ENCODE measurements around the gene METTL1.

METTL1 gene

GRCh38 chr12:57803319-57803893 is 31.5 kb upstream of the METTL1 start:
- Histone ChIP-seq H2AK5ac (ENCODE audit: low read length, severe bottlenecking) (no peak overlapping the region), H3K79me1 (replicated peaks; ENCODE audit: low read length, poor library complexity, severe bottlenecking) (peaks cover 4% of the 10 kb centered on the region), H3K4me3 (ENCODE audit: insufficient read depth in 1 of 2, low read depth in 1 of 2, low read length in 2 of 2) (no peak overlapping the region), H3K4ac (ENCODE audit: low read depth in 1 of 2, low read length in 2 of 2) (no peak overlapping the region), H4K8ac (ENCODE audit: low read length) (no peak overlapping the region), H3K4me2 (ENCODE audit: low read length, poor library complexity, severe bottlenecking) (no peak overlapping the region), H3K4me1 (ENCODE audit: control insufficient read depth, insufficient read depth, low read depth, low read length) (peaks cover 2% of the 10 kb centered on the region), H3K14ac (ENCODE audit: low read length in 2 of 2) (no peak overlapping the region), H4K91ac (ENCODE audit: low read length) (no peak overlapping the region), H3K27ac (ENCODE audit: low read length, poor library complexity, severe bottlenecking) (no peak overlapping the region), H2AFZ (ENCODE audit: low read depth, low read length) (no peak overlapping the region), H3K36me3 (ENCODE audit: control insufficient read depth in 1 of 2, insufficient read depth in 2 of 2, low read depth in 1 of 2, low read length in 2 of 2) (peaks cover 29 to 83% of the 10 kb centered on the region in 2 experiments), H2BK15ac (ENCODE audit: low read depth, poor library complexity, severe bottlenecking) (no peak overlapping the region), H2BK5ac (ENCODE audit: low read depth, low read length, poor library complexity, severe bottlenecking) (no peak overlapping the region), H3K9me3 (ENCODE audit: control insufficient read depth, low read length) (no peaks in the 10 kb centered on the region), H3K18ac (ENCODE audit: low read depth in 1 of 2, low read length in 2 of 2) (no peak overlapping the region), H3K9ac (ENCODE audit: low read length) (peak overlapping the region; percentile 9), H2BK120ac (ENCODE audit: low read depth, low read length) (no peak overlapping the region), H2BK12ac (ENCODE audit: low read length in 2 of 2) (no peak overlapping the region), H3K23ac (ENCODE audit: low read length in 2 of 2) (no peak overlapping the region), H3K27me3 (ENCODE audit: control insufficient read depth in 1 of 2, insufficient read depth in 1 of 2, low read length in 2 of 2) (no peaks in the 10 kb centered on the region)
- 64% methylated on average over 9 of the region's 9 CpGs for WGBS
- peak; percentile 64 for DNase-seq

- Histone ChIP-seq H3K4me2 (ENCODE audit: low read length, poor library complexity, severe bottlenecking) (no peak overlapping the region), H3K14ac (ENCODE audit: low read length in 2 of 2) (no peak overlapping the region), H3K27ac (ENCODE audit: low read length, poor library complexity, severe bottlenecking) (no peak overlapping the region), H3K4ac (ENCODE audit: low read depth in 1 of 2, low read length in 2 of 2) (no peak overlapping the region), H4K8ac (ENCODE audit: low read length) (no peak overlapping the region), H3K18ac (ENCODE audit: low read depth in 1 of 2, low read length in 2 of 2) (no peak overlapping the region), H2BK15ac (ENCODE audit: low read depth, poor library complexity, severe bottlenecking) (no peak overlapping the region), H3K9me3 (ENCODE audit: control insufficient read depth, low read length) (no peaks in the 10 kb centered on the region), H4K91ac (ENCODE audit: low read length) (peak overlapping the region; percentile 47), H3K4me3 (ENCODE audit: insufficient read depth in 1 of 2, low read depth in 1 of 2, low read length in 2 of 2) (no peak overlapping the region), H3K27me3 (ENCODE audit: control insufficient read depth in 1 of 2, insufficient read depth in 1 of 2, low read length in 2 of 2) (no peaks in the 10 kb centered on the region), H2BK12ac (ENCODE audit: low read length in 2 of 2) (no peak overlapping the region), H3K36me3 (ENCODE audit: control insufficient read depth in 1 of 2, insufficient read depth in 2 of 2, low read depth in 1 of 2, low read length in 2 of 2) (peaks cover 22 to 82% of the 10 kb centered on the region in 2 experiments), H2BK5ac (ENCODE audit: low read depth, low read length, poor library complexity, severe bottlenecking) (no peak overlapping the region), H2AK5ac (ENCODE audit: low read length, severe bottlenecking) (no peak overlapping the region), H2AFZ (ENCODE audit: low read depth, low read length) (no peak overlapping the region), H2BK120ac (ENCODE audit: low read depth, low read length) (no peak overlapping the region), H3K23ac (ENCODE audit: low read length in 2 of 2) (no peak overlapping the region), H3K79me1 (replicated peaks; ENCODE audit: low read length, poor library complexity, severe bottlenecking) (peaks cover 4% of the 10 kb centered on the region), H3K4me1 (ENCODE audit: control insufficient read depth, insufficient read depth, low read depth, low read length) (peaks cover 2% of the 10 kb centered on the region), H3K9ac (ENCODE audit: low read length) (no peak overlapping the region)
- no CpG with 5 or more reads among the region's 1 CpG for WGBS
- DNase-seq = no peak
Measured at GRCh38 chr12:57802607-57803006, 30.7 kb upstream of the METTL1 start.

- Histone ChIP-seq H2BK12ac (ENCODE audit: low read length in 2 of 2) (no peak overlapping the region), H3K9me3 (ENCODE audit: control insufficient read depth, low read length) (no peaks in the 10 kb centered on the region), H2AK5ac (ENCODE audit: low read length, severe bottlenecking) (no peak overlapping the region), H3K9ac (ENCODE audit: low read length) (peak overlapping the region; percentile 25), H3K4me3 (ENCODE audit: insufficient read depth in 1 of 2, low read depth in 1 of 2, low read length in 2 of 2) (no peak overlapping the region), H2BK120ac (ENCODE audit: low read depth, low read length) (no peak overlapping the region), H4K8ac (ENCODE audit: low read length) (no peak overlapping the region), H2BK15ac (ENCODE audit: low read depth, poor library complexity, severe bottlenecking) (no peak overlapping the region), H3K4me2 (ENCODE audit: low read length, poor library complexity, severe bottlenecking) (no peak overlapping the region), H4K91ac (ENCODE audit: low read length) (no peak overlapping the region), H3K14ac (ENCODE audit: low read length in 2 of 2) (no peak overlapping the region), H3K4ac (ENCODE audit: low read depth in 1 of 2, low read length in 2 of 2) (no peak overlapping the region), H3K27ac (ENCODE audit: low read length, poor library complexity, severe bottlenecking) (no peak overlapping the region), H3K36me3 (ENCODE audit: control insufficient read depth in 1 of 2, insufficient read depth in 2 of 2, low read depth in 1 of 2, low read length in 2 of 2) (peaks cover 17 to 82% of the 10 kb centered on the region in 2 experiments), H3K18ac (ENCODE audit: low read depth in 1 of 2, low read length in 2 of 2) (no peak overlapping the region), H3K23ac (ENCODE audit: low read length in 2 of 2) (no peak overlapping the region), H2AFZ (ENCODE audit: low read depth, low read length) (no peak overlapping the region), H2BK5ac (ENCODE audit: low read depth, low read length, poor library complexity, severe bottlenecking) (no peak overlapping the region), H3K79me1 (replicated peaks; ENCODE audit: low read length, poor library complexity, severe bottlenecking) (peaks cover 6% of the 10 kb centered on the region), H3K27me3 (ENCODE audit: control insufficient read depth in 1 of 2, insufficient read depth in 1 of 2, low read length in 2 of 2) (no peaks in the 10 kb centered on the region), H3K4me1 (ENCODE audit: control insufficient read depth, insufficient read depth, low read depth, low read length) (peaks cover 2% of the 10 kb centered on the region)
- DNase-seq = no peak
- WGBS = 100% methylated on average over 2 of the region's 3 CpGs
Measured at GRCh38 chr12:57800965-57801364, 29.1 kb upstream of the METTL1 start.

GRCh38 chr12:57797933-57798332 is 26.0 kb upstream of the METTL1 start:
- Histone ChIP-seq H2BK5ac (ENCODE audit: low read depth, low read length, poor library complexity, severe bottlenecking) (no peak overlapping the region), H3K18ac (ENCODE audit: low read depth in 1 of 2, low read length in 2 of 2) (no peak overlapping the region), H2BK12ac (ENCODE audit: low read length in 2 of 2) (no peak overlapping the region), H3K4me1 (ENCODE audit: control insufficient read depth, insufficient read depth, low read depth, low read length) (no peaks in the 10 kb centered on the region), H3K4me2 (ENCODE audit: low read length, poor library complexity, severe bottlenecking) (no peak overlapping the region), H2BK15ac (ENCODE audit: low read depth, poor library complexity, severe bottlenecking) (no peak overlapping the region), H2AK5ac (ENCODE audit: low read length, severe bottlenecking) (no peak overlapping the region), H2BK120ac (ENCODE audit: low read depth, low read length) (no peak overlapping the region), H3K79me1 (replicated peaks; ENCODE audit: low read length, poor library complexity, severe bottlenecking) (peaks cover 7% of the 10 kb centered on the region), H3K9me3 (ENCODE audit: control insufficient read depth, low read length) (no peaks in the 10 kb centered on the region), H3K27me3 (ENCODE audit: control insufficient read depth in 1 of 2, insufficient read depth in 1 of 2, low read length in 2 of 2) (no peaks in the 10 kb centered on the region), H3K27ac (ENCODE audit: low read length, poor library complexity, severe bottlenecking) (no peak overlapping the region), H3K4me3 (ENCODE audit: insufficient read depth in 1 of 2, low read depth in 1 of 2, low read length in 2 of 2) (no peak overlapping the region), H3K4ac (ENCODE audit: low read depth in 1 of 2, low read length in 2 of 2) (no peak overlapping the region), H3K9ac (ENCODE audit: low read length) (no peak overlapping the region), H3K23ac (ENCODE audit: low read length in 2 of 2) (no peak overlapping the region), H2AFZ (ENCODE audit: low read depth, low read length) (no peak overlapping the region), H3K14ac (ENCODE audit: low read length in 2 of 2) (no peak overlapping the region), H3K36me3 (ENCODE audit: control insufficient read depth in 1 of 2, insufficient read depth in 2 of 2, low read depth in 1 of 2, low read length in 2 of 2) (peaks cover 25 to 75% of the 10 kb centered on the region in 2 experiments), H4K91ac (ENCODE audit: low read length) (no peak overlapping the region), H4K8ac (ENCODE audit: low read length) (no peak overlapping the region)
- 100% methylated on average over 1 of the region's 1 CpG for WGBS
- no peak for DNase-seq

Measured in mesenchymal stem cell (in vitro differentiated cells and primary cell).